Type B pancreatic cell (in vitro differentiated cells): ENCODE results near the gene CARD14. TPM values are rescaled to one million over a fixed set of nuclear protein-coding genes. Genes with fewer than 3 reads are reported as not detected.
"Not testable (repeated sequence)": the region's sequence is repeated elsewhere in the genome, so short reads cannot be mapped to it uniquely, and the experiment has no call there.

ENCODE experiments used
- DNase-seq: peaks from one replicate; pipeline ENCODE4 v3.0.0; 2021; ENCODE audit warnings: mixed read lengths; ENCODE audit not compliant: unreplicated experiment; ENCODE audit errors: extremely low spot score
- H3K27ac Mint-ChIP-seq: 2 replicates; pipeline ENCODE4 v1.8.0; 2021; ENCODE audit warnings: mild to moderate bottlenecking, mixed read lengths
- H3K27me3 Mint-ChIP-seq: 2 replicates; pipeline ENCODE4 v1.8.0; 2021; ENCODE audit warnings: mixed read lengths
- H3K36me3 Mint-ChIP-seq: 2 replicates; pipeline ENCODE4 v1.8.0; 2021; ENCODE audit warnings: mixed read lengths
- H3K4me1 Mint-ChIP-seq: one replicate; pipeline ENCODE4 v1.8.0; 2021; ENCODE audit warnings: mixed read lengths; ENCODE audit not compliant: unreplicated experiment
- H3K4me3 Mint-ChIP-seq: 2 replicates; pipeline ENCODE4 v1.8.0; 2021; ENCODE audit warnings: mild to moderate bottlenecking, mixed read lengths
- H3K9me3 Mint-ChIP-seq: 2 replicates; pipeline ENCODE4 v1.8.0; 2021; ENCODE audit warnings: mixed read lengths
- CTCF ChIP-seq: fragments of 200-600 bp; sonication (generic); conservative IDR thresholded peaks from 2 replicates; pipeline ENCODE4 v1.5.0; 2021; ENCODE audit warnings: antibody characterized with exemption, mild to moderate bottlenecking
- total RNA-seq: library from RNA; stranded (reverse); gene quantifications from 2 replicates; pipeline ENCODE4 v1.2.1, GENCODE V29; 2021; ENCODE audit warnings: low replicate concordance

CARD14 gene
- total RNA-seq, 1 donor from 2014 or later: 1.9 TPM

GRCh38 chr17:80243526-80244433 lies 74.0 kb downstream of the CARD14 start:
- no peaks in the 10 kb centered on the region for H3K4me1 Mint-ChIP-seq
- no peak for DNase-seq
- H3K27me3 Mint-ChIP-seq: no peaks in the 10 kb centered on the region
- no peaks in the 10 kb centered on the region for H3K9me3 Mint-ChIP-seq
- no peak overlapping the region for H3K4me3 Mint-ChIP-seq
- H3K27ac Mint-ChIP-seq: no peak overlapping the region
- peaks cover 7% of the 10 kb centered on the region for H3K36me3 Mint-ChIP-seq
- no peak for TF ChIP-seq CTCF

DNA sequence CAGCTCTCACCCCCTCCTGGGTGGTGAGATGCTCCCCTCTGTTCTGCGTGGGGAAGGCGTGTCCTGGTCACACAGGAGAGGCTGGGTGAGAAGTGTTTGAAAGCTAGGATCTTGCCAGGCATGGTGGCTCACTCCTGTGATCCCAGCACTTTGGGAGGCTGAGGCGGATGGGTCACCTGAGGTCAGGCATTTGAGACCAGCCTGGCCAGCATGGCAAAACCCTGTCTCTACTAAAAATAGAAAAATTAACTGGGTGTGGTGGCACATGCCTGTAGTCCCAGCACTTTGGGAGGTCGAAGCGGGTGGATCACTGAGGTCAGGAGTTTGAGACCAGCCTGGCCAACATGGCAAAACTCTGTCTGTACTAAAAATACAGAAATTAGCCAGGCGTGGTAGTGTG lies 74.6 kb downstream of the CARD14 start:
- H3K9me3 Mint-ChIP-seq, DNase-seq, H3K27ac Mint-ChIP-seq, H3K4me1 Mint-ChIP-seq, H3K4me3 Mint-ChIP-seq, H3K27me3 Mint-ChIP-seq, H3K36me3 Mint-ChIP-seq: not testable (repeated sequence)

DNA sequence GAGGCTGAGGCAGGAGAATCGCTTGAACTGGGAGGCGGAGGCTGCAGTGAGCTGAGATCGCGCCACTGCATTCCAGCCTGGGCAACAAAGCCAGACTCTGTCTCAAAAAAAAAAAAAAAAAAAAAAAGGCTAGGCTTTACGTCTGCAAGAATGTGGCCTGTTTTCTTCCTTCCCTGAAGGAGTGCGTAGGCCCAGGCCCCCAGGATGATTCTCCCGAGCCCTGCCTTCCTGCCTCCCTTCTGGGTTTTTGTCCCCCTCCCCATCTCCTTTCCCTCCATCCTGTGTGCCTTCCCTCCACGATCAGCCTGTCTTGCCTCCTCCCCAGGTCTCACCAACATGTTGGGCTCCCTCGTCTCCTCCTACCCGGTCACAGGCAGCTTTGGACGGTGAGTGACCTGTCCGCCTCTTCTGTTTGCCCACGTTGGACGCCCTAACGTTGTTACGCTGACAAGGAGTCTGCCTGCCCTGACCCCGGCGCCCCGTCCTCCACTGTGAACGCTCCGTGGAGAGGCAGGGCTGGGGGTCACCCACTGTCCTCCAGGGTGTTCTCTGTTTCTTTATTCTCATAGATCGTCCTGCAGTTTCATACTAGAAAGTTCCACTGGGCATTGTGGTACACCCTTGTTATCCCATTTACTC lies 75.2 kb downstream of the CARD14 start:
- Mint-ChIP-seq H3K27me3 (no peaks in the 10 kb centered on the region), H3K4me3 (no peak overlapping the region), H3K9me3 (no peaks in the 10 kb centered on the region), H3K27ac (no peak overlapping the region), H3K36me3 (peaks cover 7% of the 10 kb centered on the region), H3K4me1 (no peaks in the 10 kb centered on the region)
- no peak for DNase-seq
- TF ChIP-seq CTCF: no peak

- DNase-seq: no peak
- H3K27me3 Mint-ChIP-seq: no peaks in the 10 kb centered on the region
- H3K9me3 Mint-ChIP-seq: no peaks in the 10 kb centered on the region
- H3K27ac Mint-ChIP-seq: no peak overlapping the region
- TF ChIP-seq CTCF: no peak
- no peaks in the 10 kb centered on the region for H3K4me1 Mint-ChIP-seq
- H3K36me3 Mint-ChIP-seq: peaks cover 7% of the 10 kb centered on the region
- no peak overlapping the region for H3K4me3 Mint-ChIP-seq
These were observed 75.9 kb downstream of the CARD14 start for GRCh38 chr17:80245566-80246265.

GRCh38 chr17:80246266-80246681 lies 76.4 kb downstream of the CARD14 start:
- TF ChIP-seq CTCF: no peak
- Mint-ChIP-seq H3K9me3 (no peaks in the 10 kb centered on the region), H3K36me3 (peaks cover 7% of the 10 kb centered on the region), H3K4me1 (no peaks in the 10 kb centered on the region), H3K4me3 (no peak overlapping the region), H3K27me3 (no peaks in the 10 kb centered on the region), H3K27ac (no peak overlapping the region)
- no peak for DNase-seq

- H3K36me3 Mint-ChIP-seq: peaks cover 4% of the 10 kb centered on the region
- no peak overlapping the region for H3K4me3 Mint-ChIP-seq
- DNase-seq: no peak
- no peaks in the 10 kb centered on the region for H3K9me3 Mint-ChIP-seq
- no peak overlapping the region for H3K27ac Mint-ChIP-seq
- H3K4me1 Mint-ChIP-seq: no peaks in the 10 kb centered on the region
- TF ChIP-seq CTCF: no peak
- no peaks in the 10 kb centered on the region for H3K27me3 Mint-ChIP-seq
These were observed 76.9 kb downstream of the CARD14 start for GRCh38 chr17:80246726-80247125.
